GM10266 (cell line): Measurements from ENCODE around the gene TCF19.
A peak's percentile ranks its signal among the peaks of the same experiment; 100 is the strongest.

Experiments
- DNase-seq: peaks from one replicate; pipeline ENCODE4 v3.0.0; 2012; ENCODE audit errors: extremely low spot score
- TF ChIP-seq, protein P1 (sequence below): IDR thresholded peaks from 2 replicates; pipeline ENCODE4 v1.5.1; 2012; ENCODE audit warnings: mild to moderate bottlenecking, low read depth; ENCODE audit not compliant: control insufficient read depth, insufficient read depth; ENCODE audit errors: missing control alignments

The TCF19 gene

DNA sequence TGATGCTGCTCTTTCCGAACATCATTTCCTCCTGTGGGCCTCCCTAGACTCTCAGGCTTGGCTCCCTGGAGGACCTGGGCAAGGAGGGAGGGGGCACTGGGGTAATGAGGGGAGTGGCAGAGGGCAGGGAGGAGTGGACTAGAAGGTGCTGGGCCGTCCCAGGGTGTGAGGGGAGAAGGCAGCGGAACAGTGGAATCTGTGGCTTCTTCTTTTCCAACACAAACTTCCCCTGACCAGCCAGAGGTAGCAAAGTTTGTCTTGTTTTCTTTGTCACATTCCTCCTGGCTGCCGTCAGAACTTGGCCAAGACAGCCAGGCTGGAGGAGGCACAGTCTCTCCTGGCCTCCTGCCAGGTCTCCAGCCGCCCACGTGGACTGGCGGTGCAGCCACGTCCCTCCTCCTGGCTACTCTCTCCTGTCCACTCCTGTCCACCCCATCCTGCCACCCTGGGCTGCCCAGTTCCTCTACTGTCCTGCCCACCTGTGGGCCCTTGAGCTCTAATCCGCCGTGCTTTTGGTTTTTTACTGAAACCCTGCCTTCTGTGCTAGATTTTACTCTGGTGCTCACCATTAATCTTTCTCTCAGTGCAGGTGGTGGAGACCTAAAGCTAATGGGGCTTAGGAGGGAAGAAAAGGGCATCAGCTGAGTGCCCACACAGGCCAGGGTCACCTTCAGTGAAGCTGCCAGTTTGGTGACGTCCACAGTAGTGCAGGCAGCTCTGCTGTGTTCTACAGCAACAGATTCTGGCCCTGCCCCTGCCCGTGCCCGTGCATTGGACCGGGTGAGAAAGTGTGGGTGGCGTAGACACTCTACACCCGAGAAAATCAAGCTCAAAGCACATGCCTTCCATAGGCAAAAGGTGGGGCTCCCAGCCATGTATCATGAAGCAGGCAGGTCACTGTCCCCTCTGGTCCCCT, 35.3 kb upstream of the TCF19 start:
- no peak for DNase-seq

DNA sequence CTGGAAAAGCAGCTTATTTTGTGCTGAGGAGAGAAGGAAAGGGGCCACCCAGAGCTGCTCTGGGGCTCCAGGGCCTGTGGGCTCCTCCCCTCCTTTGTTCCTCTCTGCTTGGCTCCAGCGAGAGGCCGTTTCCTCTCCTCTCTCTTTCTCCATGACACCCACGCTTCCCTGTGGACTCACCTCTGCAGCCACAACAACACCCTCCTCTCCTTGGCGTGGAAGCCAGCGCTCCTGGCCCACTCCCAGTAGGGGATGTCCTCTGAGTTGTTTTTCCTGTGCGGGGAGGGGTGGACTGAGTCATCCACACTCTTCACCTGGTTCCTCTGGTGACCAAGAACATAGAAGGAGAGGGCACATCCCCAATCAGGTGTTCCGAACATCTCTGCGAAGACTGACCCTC, 33.2 kb upstream of the TCF19 start:
- no peak for DNase-seq
- TF ChIP-seq, protein P1, sequence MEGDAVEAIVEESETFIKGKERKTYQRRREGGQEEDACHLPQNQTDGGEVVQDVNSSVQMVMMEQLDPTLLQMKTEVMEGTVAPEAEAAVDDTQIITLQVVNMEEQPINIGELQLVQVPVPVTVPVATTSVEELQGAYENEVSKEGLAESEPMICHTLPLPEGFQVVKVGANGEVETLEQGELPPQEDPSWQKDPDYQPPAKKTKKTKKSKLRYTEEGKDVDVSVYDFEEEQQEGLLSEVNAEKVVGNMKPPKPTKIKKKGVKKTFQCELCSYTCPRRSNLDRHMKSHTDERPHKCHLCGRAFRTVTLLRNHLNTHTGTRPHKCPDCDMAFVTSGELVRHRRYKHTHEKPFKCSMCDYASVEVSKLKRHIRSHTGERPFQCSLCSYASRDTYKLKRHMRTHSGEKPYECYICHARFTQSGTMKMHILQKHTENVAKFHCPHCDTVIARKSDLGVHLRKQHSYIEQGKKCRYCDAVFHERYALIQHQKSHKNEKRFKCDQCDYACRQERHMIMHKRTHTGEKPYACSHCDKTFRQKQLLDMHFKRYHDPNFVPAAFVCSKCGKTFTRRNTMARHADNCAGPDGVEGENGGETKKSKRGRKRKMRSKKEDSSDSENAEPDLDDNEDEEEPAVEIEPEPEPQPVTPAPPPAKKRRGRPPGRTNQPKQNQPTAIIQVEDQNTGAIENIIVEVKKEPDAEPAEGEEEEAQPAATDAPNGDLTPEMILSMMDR = no peak

More for the DNA sequence above, 35.3 kb upstream of the TCF19 start:
- TF ChIP-seq, protein P1 = no peak

DNA sequence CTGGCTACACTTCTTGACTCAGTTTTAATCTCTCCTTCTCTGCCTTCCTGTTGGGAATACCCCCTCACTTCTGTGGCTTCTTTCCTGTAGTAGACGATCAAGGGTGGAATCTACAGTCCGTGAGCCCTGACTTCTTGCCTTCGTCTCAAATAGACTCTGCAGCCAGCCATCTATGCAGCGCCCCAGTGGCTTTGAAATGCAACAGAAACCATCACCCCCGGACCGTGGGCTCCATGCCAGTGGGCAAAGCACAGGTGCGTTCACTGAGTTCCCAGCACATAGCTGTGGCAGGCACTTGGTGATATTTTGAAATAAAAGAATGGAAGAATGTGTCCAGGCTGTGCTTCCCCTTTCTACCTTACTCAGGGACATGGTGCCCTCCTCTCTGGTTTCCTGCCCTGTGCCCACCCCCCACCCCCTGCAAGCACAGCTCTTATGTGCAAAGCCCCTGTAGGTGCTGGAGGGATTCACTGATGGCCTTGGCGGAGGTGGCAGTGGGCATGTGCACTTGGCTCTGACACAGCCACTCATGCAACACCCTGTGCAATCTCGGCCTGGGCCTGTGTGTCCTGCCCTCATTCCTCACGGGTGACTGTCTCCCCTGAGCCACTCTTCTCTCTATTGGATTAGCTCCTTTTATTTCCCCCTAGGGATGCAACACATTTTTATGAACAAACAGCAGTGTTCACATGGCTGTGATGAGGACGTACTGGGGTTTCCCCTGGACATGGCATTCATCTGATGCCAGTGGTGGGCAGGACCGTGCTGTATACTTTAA, 32.6 kb upstream of the TCF19 start:
- TF ChIP-seq, protein P1 = no peak

DNA sequence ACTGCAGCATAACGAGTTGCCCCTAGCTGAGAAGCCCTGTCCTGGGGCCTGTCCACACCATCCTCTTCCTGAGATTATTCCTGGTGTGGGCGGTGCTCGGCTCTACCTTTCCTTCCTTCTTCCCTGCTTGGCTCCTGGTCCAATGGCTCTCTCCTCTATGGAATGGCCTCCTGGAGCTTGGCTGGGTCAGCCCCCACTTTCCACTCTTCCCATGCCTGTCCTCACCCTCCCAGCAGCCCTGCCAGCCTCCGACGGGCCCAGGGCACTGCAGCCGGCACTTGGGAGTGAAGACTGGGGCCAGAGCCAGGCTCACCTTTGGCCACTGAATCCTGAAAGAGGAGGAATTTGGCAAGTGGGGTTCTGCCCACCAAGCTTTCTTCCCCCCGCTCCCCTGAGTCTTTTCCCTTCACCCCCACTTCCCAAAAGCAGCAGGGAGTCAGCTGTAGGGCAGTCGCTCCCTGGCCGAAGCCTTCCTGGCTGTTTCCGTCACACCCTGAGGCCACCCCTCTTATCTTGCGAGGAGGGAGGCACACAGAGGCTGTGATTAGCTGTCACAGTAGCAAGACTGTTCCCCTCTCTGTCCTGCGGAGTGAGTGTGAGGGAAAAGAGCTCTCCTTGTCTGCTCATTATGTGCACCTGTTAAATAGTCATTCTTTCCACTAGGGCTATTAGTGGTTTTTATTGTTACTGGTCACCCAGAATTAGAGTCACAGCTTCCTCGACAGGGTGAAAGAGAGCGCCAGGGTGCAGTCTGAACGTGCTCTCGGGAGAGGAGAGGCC, 31.8 kb upstream of the TCF19 start:
- TF ChIP-seq, protein P1 = no peak
- DNase-seq = no peak

More for the DNA sequence above, 32.6 kb upstream of the TCF19 start:
- DNase-seq = no peak

DNA sequence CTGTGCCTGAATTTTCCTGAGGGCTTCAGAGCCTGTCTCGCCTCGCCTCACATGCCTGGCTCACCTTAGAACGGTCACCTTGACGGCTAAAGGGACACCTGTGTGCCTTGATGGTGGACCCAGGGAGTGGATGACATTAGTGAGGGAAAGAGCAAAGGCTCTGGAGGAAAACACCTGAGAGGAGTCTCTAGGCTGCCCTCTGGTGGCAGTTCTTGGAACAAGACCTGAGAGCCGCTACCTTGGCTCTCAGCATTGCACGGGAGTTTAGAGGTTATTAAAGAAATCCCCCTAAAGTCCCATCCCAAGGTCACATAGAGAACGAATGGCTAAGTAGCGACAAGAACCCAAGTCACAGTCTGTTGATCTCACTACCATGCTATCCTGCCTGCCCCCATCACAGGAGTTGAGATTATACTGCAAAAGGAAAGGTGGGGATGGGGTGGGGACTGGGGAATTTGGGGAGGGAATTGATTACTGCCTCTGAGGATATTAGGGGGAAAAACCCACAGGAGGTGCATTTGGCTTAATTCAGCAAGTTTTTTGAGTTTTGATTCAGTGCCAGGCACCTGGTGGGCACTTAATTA, 30.2 kb upstream of the TCF19 start:
- peak; percentile 80 for DNase-seq
- TF ChIP-seq, protein P1 = peak; percentile 77

DNA sequence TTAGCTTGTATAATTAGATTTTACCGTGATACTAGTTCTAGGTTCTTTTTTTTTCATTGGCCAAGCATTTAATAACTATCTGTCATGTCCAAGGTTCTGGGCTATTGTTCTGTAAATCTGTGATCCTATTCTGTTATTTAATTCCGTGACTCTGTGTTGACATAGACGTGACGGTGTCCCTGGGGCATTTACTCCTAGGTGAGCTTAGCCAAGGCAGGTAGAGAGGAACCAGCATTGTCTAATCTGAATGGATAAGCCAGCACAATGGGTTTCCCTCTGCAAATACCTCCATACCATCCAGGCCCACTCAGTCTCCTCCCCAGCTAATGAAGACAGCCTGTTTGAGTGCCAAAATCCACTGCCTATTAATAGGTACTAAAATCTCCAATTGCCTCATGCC, 29.3 kb upstream of the TCF19 start:
- no peak for DNase-seq
- TF ChIP-seq, protein P1 = no peak
